Endothelial cell of umbilical vein (primary cell): Measurements from ENCODE around the gene KLHL17. TPM values are rescaled to one million over a fixed set of nuclear protein-coding genes. Genes with fewer than 3 reads are reported as not detected.

Source experiments
- BruUV-seq: library from RNA; stranded (reverse); fragments of 400-500 nt; replicated peaks from 2 replicates; lab custom pipeline; 2021; lab: Mats Ljungman, UMichigan
- CTCF ChIA-PET: fragments of 300-600, 350-600 bp; sonication (Branson Sonifier 250); formaldehyde crosslinking; loops from one replicate; lab custom pipeline; 2021; ENCODE audit warnings: antibody characterized with exemption, inconsistent platforms; lab: Charles Lee
- POLR2A ChIA-PET: fragments of 300-600, 350-600 bp; sonication (Branson Sonifier 250); formaldehyde crosslinking; loops from one replicate; lab custom pipeline; 2021; ENCODE audit warnings: antibody characterized with exemption, inconsistent platforms; lab: Charles Lee
- DNase-seq: peaks from one replicate; pipeline ENCODE4 v3.0.0-alpha.2; 2011; ENCODE audit warnings: low read depth, low spot score
- FAIRE-seq: peaks from 2 replicates; lab custom pipeline; 2011; peaks lifted over from hg19 to GRCh38; lab: Jason Lieb, UNC
- H2AFZ ChIP-seq: 2 replicates; pipeline ENCODE4 v1.6.0; 2012; ENCODE audit warnings: low read depth, low read length, control low read depth, inconsistent platforms
- H3K27ac ChIP-seq: 2 replicates; pipeline ENCODE4 v1.5.1; 2011; ENCODE audit warnings: low read depth, mild to moderate bottlenecking, control low read depth, low read length, moderate library complexity; ENCODE audit not compliant: insufficient read depth
- H3K27me3 ChIP-seq, 2 experiments: 2 replicates each; pipeline versions ENCODE4 v1.6.0 to v1.6.1; 2011; ENCODE audit warnings: low read length in 2 of 2, mixed read lengths in 1 of 2; ENCODE audit not compliant: control insufficient read depth in 2 of 2, insufficient read depth in 2 of 2
- H3K36me3 ChIP-seq, 2 experiments: 2 replicates in 1 of 2; 3 replicates in 1 of 2; pipeline ENCODE4 v1.5.1; 2011; ENCODE audit warnings: low read length in 2 of 2, mild to moderate bottlenecking in 1 of 2, moderate library complexity in 1 of 2; ENCODE audit not compliant: control insufficient read depth in 2 of 2, insufficient read depth in 2 of 2; ENCODE audit errors: extremely low read depth in 1 of 2
- H3K4me1 ChIP-seq: 3 replicates; pipeline ENCODE4 v1.5.1; 2011; ENCODE audit warnings: mild to moderate bottlenecking, low read length; ENCODE audit not compliant: control insufficient read depth, insufficient read depth; ENCODE audit errors: extremely low read depth
- H3K4me2 ChIP-seq: 2 replicates; pipeline ENCODE4 v1.6.1; 2011; ENCODE audit warnings: low read length, control low read depth, mixed read lengths; ENCODE audit not compliant: insufficient read depth
- H3K4me3 ChIP-seq, 3 experiments: fragments of 200-600 bp in 1 of 3; sonication (generic), shearing (Covaris generic) in 1 of 3; replicated peaks in 1 of 3; 2 replicates each; pipeline ENCODE4 v1.5.1; 2011 to 2016; ENCODE audit warnings: control low read depth in 3 of 3, low read length in 3 of 3, mild to moderate bottlenecking in 2 of 3, inconsistent platforms in 1 of 3, low read depth in 1 of 3, moderate library complexity in 1 of 3; ENCODE audit not compliant: insufficient read depth in 1 of 3
- H3K79me2 ChIP-seq: 2 replicates; pipeline ENCODE4 v1.6.0; 2012; ENCODE audit warnings: low read length, inconsistent platforms; ENCODE audit not compliant: control insufficient read depth, insufficient read depth
- H3K9ac ChIP-seq: replicated peaks from 2 replicates; pipeline ENCODE3; 2011; ENCODE audit warnings: low read length, control low read depth; ENCODE audit not compliant: insufficient read depth; ENCODE audit errors: extremely low read depth
- H3K9me1 ChIP-seq: replicated peaks from 3 replicates; pipeline ENCODE4 v1.6.0; 2011; ENCODE audit warnings: mild to moderate bottlenecking, low read length; ENCODE audit not compliant: control insufficient read depth, insufficient read depth; ENCODE audit errors: extremely low read depth
- H3K9me3 ChIP-seq: replicated peaks from 2 replicates; pipeline ENCODE4 v1.5.1; 2012; ENCODE audit warnings: low read length, inconsistent platforms; ENCODE audit not compliant: control insufficient read depth, insufficient read depth
- H4K20me1 ChIP-seq: replicated peaks from 2 replicates; pipeline ENCODE3; 2011; ENCODE audit warnings: mild to moderate bottlenecking, low read length; ENCODE audit not compliant: control insufficient read depth, insufficient read depth; ENCODE audit errors: extremely low read depth
- EZH2 ChIP-seq: IDR thresholded peaks from 2 replicates; pipeline ENCODE4 v1.6.1; 2012; ENCODE audit warnings: borderline replicate concordance, low read depth, mild to moderate bottlenecking, moderate library complexity, low read length, inconsistent platforms; ENCODE audit not compliant: severe bottlenecking
- FOS ChIP-seq: IDR thresholded peaks from 2 replicates; pipeline ENCODE4 v1.6.1; 2011; ENCODE audit warnings: mild to moderate bottlenecking, low read length, moderate library complexity, borderline replicate concordance; ENCODE audit not compliant: insufficient read depth
- GATA2 ChIP-seq: IDR thresholded peaks from 2 replicates; pipeline ENCODE4 v1.7.0; 2011; ENCODE audit warnings: low read depth, mild to moderate bottlenecking, moderate library complexity, mixed read lengths, low read length; ENCODE audit not compliant: insufficient read length, insufficient read depth
- JUN ChIP-seq: IDR thresholded peaks from 2 replicates; pipeline ENCODE4 v1.6.1; 2011; ENCODE audit warnings: borderline replicate concordance, low read depth; ENCODE audit not compliant: insufficient read length, insufficient read depth
- MAX ChIP-seq: IDR thresholded peaks from 2 replicates; pipeline ENCODE4 v1.6.1; 2011; ENCODE audit not compliant: insufficient read depth, insufficient read length
- MYC ChIP-seq: IDR thresholded peaks from one replicate; pipeline ENCODE4 v1.6.1; 2011; ENCODE audit warnings: mild to moderate bottlenecking, low read depth, low read length
- POLR2A ChIP-seq: IDR thresholded peaks from 2 replicates; pipeline ENCODE4 v1.6.1; 2012; ENCODE audit warnings: low read depth, mild to moderate bottlenecking, control low read depth, low read length
- POLR2AphosphoS5 ChIP-seq: IDR thresholded peaks from 2 replicates; pipeline ENCODE4 v1.6.1; 2012; ENCODE audit warnings: low read depth, mild to moderate bottlenecking, control low read depth, low read length, moderate library complexity; ENCODE audit not compliant: insufficient read depth
- dilution Hi-C: fragments of 300-500 bp; cut with MboI; formaldehyde crosslinking; loops from one replicate; pipeline ENCODE4 v1.15.0; 2019; ENCODE audit warnings: low sequenced_read_pairs; ENCODE audit not compliant: extremely low pct_ligation_motif_present
- intact Hi-C: fragments of 100-400 bp; cut with micrococcal nuclease; formaldehyde crosslinking; loops from one replicate; pipeline ENCODE4 v1.10.0; 2022
- polyA plus RNA-seq, 4 experiments: library from polyadenylated mRNA; depleted of rRNA in 3 of 4; stranded (reverse) in 3 of 4; unstranded in 1 of 4; fragments of >200 nt; gene quantifications; 2 replicates each; pipeline versions ENCODE4 v1.2.1 to v1.2.3, GENCODE V29; 2011 to 2012; ENCODE audit warnings: missing spikeins in 1 of 4
- total RNA-seq: library from RNA; stranded (reverse); gene quantifications from 2 replicates; pipeline ENCODE4 v1.2.3, GENCODE V29; 2021
- TF ChIP-seq, protein P1 (sequence below), 2 donors: IDR thresholded peaks; 1 replicate in 1 of 2; 2 replicates in 1 of 2; pipeline ENCODE4 v1.5.1; 2011; ENCODE audit warnings: low read length in 2 of 2, mild to moderate bottlenecking in 2 of 2, moderate library complexity in 2 of 2, control low read depth in 1 of 2, inconsistent platforms in 1 of 2, low read depth in 1 of 2; ENCODE audit not compliant: insufficient read depth in 1 of 2; ENCODE audit errors: extremely low read depth in 1 of 2

The KLHL17 gene
- total and polyA plus RNA-seq, 2 donors (not counting 3 experiments of a cell fraction or from before 2014, with no cell fraction given) = 27.0 to 30.1 TPM

GRCh38 chr1:1003618-1004419, 43.4 kb downstream of the KLHL17 start:
- ChIA-PET POLR2A (no interaction called here), CTCF (interaction anchor here (1.2 to 5.7 kb wide), 4 partner anchors 10 to 60 kb away, joined by 3 to 41 read pairs (median 8); partner anchors contain the start of gene ISG15)
- BruUV-seq = no TSS peak
- no peak overlapping the region for H2AFZ ChIP-seq
- dilution Hi-C loops (no loop called here), intact Hi-C loops (no loop called here)
- no peak overlapping the region for H3K9ac ChIP-seq
- no peaks in the 10 kb centered on the region for H3K79me2 ChIP-seq
- H3K27me3 ChIP-seq = peaks cover 0 to 7% of the 10 kb centered on the region in 2 experiments
- TF ChIP-seq FOS (no peak), POLR2AphosphoS5 (no peak), POLR2A (no peak), JUN (no peak), EZH2 (no peak), MAX (no peak)
- no peak for FAIRE-seq
- no peaks in the 10 kb centered on the region for H3K9me1 ChIP-seq
- H3K4me2 ChIP-seq = no peak overlapping the region
- DNase-seq = no peak
- peaks cover 21% of the 10 kb centered on the region for H3K4me1 ChIP-seq
- no peaks in the 10 kb centered on the region for H3K36me3 ChIP-seq
- H3K27ac ChIP-seq = no peak overlapping the region
- H3K4me3 ChIP-seq = no peak overlapping the region
- H4K20me1 ChIP-seq = no peaks in the 10 kb centered on the region
- H3K9me3 ChIP-seq = no peaks in the 10 kb centered on the region

DNA sequence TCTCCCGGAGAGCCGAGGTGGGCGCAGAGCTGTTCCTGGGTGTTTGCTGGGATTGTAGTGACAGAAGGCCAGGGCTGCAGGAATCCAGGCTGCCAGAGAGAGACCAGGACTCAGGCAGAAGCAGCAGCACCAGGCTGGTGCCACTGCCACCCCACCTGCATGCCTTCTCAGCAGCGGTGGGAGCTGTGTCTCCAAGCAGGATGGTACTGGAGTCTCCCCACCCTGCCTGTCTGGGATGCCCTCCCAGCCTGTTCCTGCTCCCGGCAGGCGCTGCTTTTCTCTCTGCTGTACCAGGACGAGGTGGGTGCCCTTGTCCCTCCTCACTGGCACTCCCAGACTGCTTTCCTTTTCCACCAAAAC, 44.0 kb downstream of the KLHL17 start:
- no peaks in the 10 kb centered on the region for H4K20me1 ChIP-seq
- peaks cover 0 to 2% of the 10 kb centered on the region in 2 experiments for H3K27me3 ChIP-seq
- no peak for FAIRE-seq
- H3K9ac ChIP-seq = no peak overlapping the region
- no peak for DNase-seq
- peaks cover 16% of the 10 kb centered on the region for H3K4me1 ChIP-seq
- BruUV-seq = no TSS peak
- no peak overlapping the region for H3K27ac ChIP-seq
- ChIA-PET POLR2A (no interaction called here), CTCF (interaction anchor here (1.2 to 5.7 kb wide), 3 partner anchors 10 to 60 kb away, joined by 4 to 41 read pairs (median 12); partner anchors contain the start of gene ISG15)
- H3K9me3 ChIP-seq = no peaks in the 10 kb centered on the region
- H3K79me2 ChIP-seq = no peaks in the 10 kb centered on the region
- H3K36me3 ChIP-seq = no peaks in the 10 kb centered on the region
- H3K4me3 ChIP-seq = no peak overlapping the region
- TF ChIP-seq JUN (no peak), MYC (no peak), FOS (no peak), GATA2 (no peak), POLR2A (no peak), MAX (no peak), EZH2 (no peak), POLR2AphosphoS5 (no peak)
- TF ChIP-seq, protein P1, sequence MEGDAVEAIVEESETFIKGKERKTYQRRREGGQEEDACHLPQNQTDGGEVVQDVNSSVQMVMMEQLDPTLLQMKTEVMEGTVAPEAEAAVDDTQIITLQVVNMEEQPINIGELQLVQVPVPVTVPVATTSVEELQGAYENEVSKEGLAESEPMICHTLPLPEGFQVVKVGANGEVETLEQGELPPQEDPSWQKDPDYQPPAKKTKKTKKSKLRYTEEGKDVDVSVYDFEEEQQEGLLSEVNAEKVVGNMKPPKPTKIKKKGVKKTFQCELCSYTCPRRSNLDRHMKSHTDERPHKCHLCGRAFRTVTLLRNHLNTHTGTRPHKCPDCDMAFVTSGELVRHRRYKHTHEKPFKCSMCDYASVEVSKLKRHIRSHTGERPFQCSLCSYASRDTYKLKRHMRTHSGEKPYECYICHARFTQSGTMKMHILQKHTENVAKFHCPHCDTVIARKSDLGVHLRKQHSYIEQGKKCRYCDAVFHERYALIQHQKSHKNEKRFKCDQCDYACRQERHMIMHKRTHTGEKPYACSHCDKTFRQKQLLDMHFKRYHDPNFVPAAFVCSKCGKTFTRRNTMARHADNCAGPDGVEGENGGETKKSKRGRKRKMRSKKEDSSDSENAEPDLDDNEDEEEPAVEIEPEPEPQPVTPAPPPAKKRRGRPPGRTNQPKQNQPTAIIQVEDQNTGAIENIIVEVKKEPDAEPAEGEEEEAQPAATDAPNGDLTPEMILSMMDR (IDR thresholded peaks at IDR 0.05; ENCODE audit: extremely low read depth in 1 of 2, insufficient read depth in 1 of 2, low read depth in 1 of 2, low read length in 2 of 2) = no peak
- no peak overlapping the region for H3K4me2 ChIP-seq
- H2AFZ ChIP-seq = no peak overlapping the region
- dilution Hi-C loops = no loop called here
- H3K9me1 ChIP-seq = no peaks in the 10 kb centered on the region
- intact Hi-C loops = no loop called here
